ENCODE measurements around the gene CNTN1.

Gene CNTN1

GRCh38 chr12:40768125-40768864 is 76.1 kb downstream of the CNTN1 start:
- DNase-seq (ENCODE audit: low read depth in 2 of 2) = no peak

- DNase-seq (ENCODE audit: low read depth in 2 of 2) = no peak
Observed at GRCh38 chr12:40769846-40770245, 77.6 kb downstream of the CNTN1 start.

- no peak for DNase-seq (ENCODE audit: low read depth in 2 of 2)
Observed at GRCh38 chr12:40770781-40771180, 78.5 kb downstream of the CNTN1 start.

GRCh38 chr12:40775661-40776060 is 83.4 kb downstream of the CNTN1 start:
- no peak for DNase-seq (ENCODE audit: low read depth in 2 of 2)

GRCh38 chr12:40784102-40784501 is 91.9 kb downstream of the CNTN1 start:
- DNase-seq (ENCODE audit: low read depth in 2 of 2) = no peak

GRCh38 chr12:40788276-40788675 is 96.0 kb downstream of the CNTN1 start:
- no peak for DNase-seq (ENCODE audit: low read depth in 2 of 2)

- no peak for DNase-seq (ENCODE audit: low read depth in 2 of 2)
Observed at GRCh38 chr12:40792792-40793386, 100.7 kb downstream of the CNTN1 start.

- DNase-seq (ENCODE audit: low read depth in 2 of 2) = no peak
Observed at GRCh38 chr12:40793471-40793870, 101.2 kb downstream of the CNTN1 start.

- no peak for DNase-seq (ENCODE audit: low read depth in 2 of 2)
Observed at GRCh38 chr12:40794087-40794486, 101.8 kb downstream of the CNTN1 start.

GRCh38 chr12:40801082-40801481 is 108.8 kb downstream of the CNTN1 start:
- DNase-seq (ENCODE audit: low read depth in 2 of 2) = no peak

- no peak for DNase-seq (ENCODE audit: low read depth in 2 of 2)
Observed at GRCh38 chr12:40801861-40802260, 109.6 kb downstream of the CNTN1 start.

- DNase-seq (ENCODE audit: low read depth in 2 of 2) = no peak
Observed at GRCh38 chr12:40802656-40803055, 110.4 kb downstream of the CNTN1 start.

- DNase-seq (ENCODE audit: low read depth in 2 of 2) = no peak
Observed at GRCh38 chr12:40819436-40820108, 127.3 kb downstream of the CNTN1 start.

- DNase-seq (ENCODE audit: low read depth in 2 of 2) = no peak
Observed at GRCh38 chr12:40820794-40821484, 128.7 kb downstream of the CNTN1 start.

- no peak for DNase-seq (ENCODE audit: low read depth in 2 of 2)
Observed at GRCh38 chr12:40825156-40825555, 132.9 kb downstream of the CNTN1 start.

GRCh38 chr12:40827683-40828592 is 135.7 kb downstream of the CNTN1 start:
- DNase-seq (ENCODE audit: low read depth in 2 of 2) = no peak

- DNase-seq (ENCODE audit: low read depth in 2 of 2) = no peak
Observed at GRCh38 chr12:40828593-40828990, 136.4 kb downstream of the CNTN1 start.

- no peak for DNase-seq (ENCODE audit: low read depth in 2 of 2)
Observed at GRCh38 chr12:40829738-40830144, 137.5 kb downstream of the CNTN1 start.

GRCh38 chr12:40831916-40832315 is 139.7 kb downstream of the CNTN1 start:
- DNase-seq (ENCODE audit: low read depth in 2 of 2) = no peak

- no peak for DNase-seq (ENCODE audit: low read depth in 2 of 2)
Observed at GRCh38 chr12:40832668-40833067, 140.4 kb downstream of the CNTN1 start.

GRCh38 chr12:40833818-40834217 is 141.6 kb downstream of the CNTN1 start:
- DNase-seq (ENCODE audit: low read depth in 2 of 2) = no peak
